ENCODE results near the gene PPP6C.
A peak's percentile ranks its signal among the peaks of the same experiment; 100 is the strongest.
"Not testable (repeated sequence)": the region's sequence is repeated elsewhere in the genome, so short reads cannot be mapped to it uniquely, and the experiment has no call there.

The PPP6C gene

DNA sequence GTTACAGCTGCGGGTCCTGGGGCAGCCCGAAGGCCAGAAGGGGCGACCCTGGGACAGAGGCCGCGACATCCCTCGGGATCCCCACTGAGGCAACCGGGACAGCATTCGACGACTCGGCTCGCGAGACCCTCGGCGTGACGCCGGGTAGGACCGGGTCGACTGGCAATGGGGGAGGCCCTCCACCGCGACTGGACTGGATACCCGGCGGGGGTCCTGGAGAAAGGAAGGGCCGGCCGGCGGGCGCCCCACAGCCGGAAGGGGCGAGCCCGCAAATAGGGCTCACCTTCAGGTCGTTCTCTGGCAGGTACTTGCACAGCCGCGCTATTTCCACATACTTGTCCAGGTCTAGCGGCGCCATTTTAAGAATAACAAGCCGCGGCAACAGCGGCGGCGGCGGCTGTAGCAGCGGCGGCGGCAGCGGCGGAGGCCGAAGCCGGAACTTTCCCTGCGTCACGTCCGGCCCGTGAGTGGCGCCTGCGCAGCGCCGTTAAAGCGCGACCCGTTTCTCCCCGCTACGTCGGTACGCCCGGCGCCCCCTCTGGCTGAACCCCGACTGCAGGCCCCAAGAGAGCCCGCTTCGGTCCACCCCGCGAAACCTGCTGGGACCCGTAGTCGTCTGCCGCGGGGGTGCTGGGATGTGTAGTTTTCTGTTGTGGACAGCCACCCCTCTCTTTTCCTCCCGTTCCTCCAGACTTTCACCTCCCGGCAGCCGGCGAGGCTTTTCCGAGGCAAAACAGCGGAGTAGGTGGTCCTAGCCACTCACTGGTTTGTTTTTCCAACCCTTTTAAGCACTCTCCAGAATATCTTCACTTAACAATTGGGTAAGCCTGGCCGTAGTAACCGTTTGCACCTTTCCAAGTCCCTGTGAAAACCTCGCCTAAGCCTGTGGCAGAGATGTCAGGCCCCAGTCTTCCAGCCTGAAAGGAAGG is at the start of gene PPP6C:
TSS of gene PPP6C (minus strand) at position 443 of the 929 bp plus-strand sequence. CDS start at position 358, 85 bp downstream.
- in situ Hi-C loops (cut with MboI; ENCODE audit: low sequenced_read_pairs): no loop called here
- H3K9me3 ChIP-seq: no peaks in the 10 kb centered on the region

DNA sequence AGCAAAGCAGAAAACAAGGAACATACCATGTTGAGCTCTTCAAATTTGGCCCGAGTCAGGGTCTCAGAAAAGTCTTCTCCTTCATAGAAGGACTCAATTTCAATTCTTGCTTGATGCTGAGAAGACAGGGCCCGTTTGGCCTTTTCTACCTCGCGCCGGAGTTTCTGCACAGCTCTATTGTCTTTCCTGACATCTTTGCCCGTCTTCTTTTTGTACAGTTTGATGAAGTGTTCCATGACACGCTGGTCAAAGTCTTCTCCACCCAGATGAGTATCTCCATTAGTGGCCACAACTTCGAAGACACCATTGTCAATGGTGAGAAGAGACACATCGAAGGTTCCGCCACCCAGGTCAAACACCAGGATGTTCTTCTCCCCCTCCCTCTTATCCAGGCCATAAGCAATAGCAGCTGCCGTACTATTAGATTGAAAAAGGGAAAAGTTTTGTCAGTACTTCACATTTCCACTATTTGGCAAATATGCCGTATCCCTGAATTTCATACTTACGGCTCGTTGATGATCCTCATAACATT is 49.4 kb upstream of the PPP6C start:
- in situ Hi-C loops (cut with MboI; ENCODE audit: low sequenced_read_pairs): no loop called here
- H3K36me3 ChIP-seq (replicated peaks): peaks cover 68% of the 10 kb centered on the region
- H3K4me1 ChIP-seq: peaks cover 21% of the 10 kb centered on the region
- no peaks in the 10 kb centered on the region; the same call in 1 of the 2 replicates for H3K9me3 ChIP-seq
- H3K27me3 ChIP-seq (ENCODE audit: low read depth): no peaks in the 10 kb centered on the region
- no peak for DNase-seq (ENCODE audit: low spot score in 2 of 2)
- H3K4me3 ChIP-seq: peak overlapping the region; percentile 99

More for the DNA sequence above, at the start of gene PPP6C:
- no peaks in the 10 kb centered on the region for H3K27me3 ChIP-seq (ENCODE audit: low read depth)
- H3K4me1 ChIP-seq: peaks cover 19% of the 10 kb centered on the region
- peak; percentile 88 to 97 for DNase-seq (ENCODE audit: low spot score in 2 of 2)
- peaks cover 4% of the 10 kb centered on the region; the same call in 1 of the 2 replicates for H3K36me3 ChIP-seq (replicated peaks)
- H3K4me3 ChIP-seq: peak within 1 kb of the TSS; percentile 100

DNA sequence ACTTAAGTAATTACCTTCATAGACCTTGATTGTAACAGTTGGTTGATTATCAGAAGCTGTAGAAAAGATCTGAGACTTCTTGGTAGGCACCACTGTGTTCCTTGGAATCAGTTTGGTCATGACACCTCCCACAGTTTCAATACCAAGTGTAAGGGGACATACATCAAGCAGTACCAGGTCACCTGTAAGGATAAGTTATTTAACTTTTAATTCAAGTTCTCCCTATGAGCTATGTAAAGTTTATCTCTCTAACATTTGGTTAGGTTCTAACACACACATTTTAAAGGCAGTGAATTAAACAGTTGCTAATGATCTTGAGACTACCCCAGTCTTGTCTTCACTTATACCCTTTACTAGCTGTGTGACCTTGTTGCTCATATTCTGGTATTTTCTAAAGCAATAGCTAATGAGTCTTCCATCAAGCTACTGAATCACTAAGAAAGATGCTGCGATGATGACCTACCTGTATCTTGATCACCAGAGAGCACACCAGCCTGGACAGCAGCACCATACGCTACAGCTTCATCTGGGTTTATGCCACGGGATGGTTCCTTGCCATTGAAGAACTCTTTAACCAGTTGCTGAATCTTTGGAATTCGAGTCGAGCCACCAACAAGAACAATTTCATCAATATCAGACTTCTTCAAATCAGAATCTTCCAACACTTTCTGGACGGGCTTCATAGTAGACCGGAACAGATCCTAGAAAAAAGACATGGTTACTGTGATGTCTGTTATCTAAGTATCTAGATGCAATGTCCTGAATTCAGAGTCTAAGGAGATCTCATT is 48.7 kb upstream of the PPP6C start:
- no peak for DNase-seq (ENCODE audit: low spot score in 2 of 2)
- Histone ChIP-seq H3K27me3 (ENCODE audit: low read depth) (no peaks in the 10 kb centered on the region), H3K9me3 (no peaks in the 10 kb centered on the region), H3K4me1 (peaks cover 19% of the 10 kb centered on the region), H3K36me3 (replicated peaks) (peaks cover 74% of the 10 kb centered on the region), H3K4me3 (no peak overlapping the region)
- in situ Hi-C loops (cut with MboI; ENCODE audit: low sequenced_read_pairs): no loop called here

DNA sequence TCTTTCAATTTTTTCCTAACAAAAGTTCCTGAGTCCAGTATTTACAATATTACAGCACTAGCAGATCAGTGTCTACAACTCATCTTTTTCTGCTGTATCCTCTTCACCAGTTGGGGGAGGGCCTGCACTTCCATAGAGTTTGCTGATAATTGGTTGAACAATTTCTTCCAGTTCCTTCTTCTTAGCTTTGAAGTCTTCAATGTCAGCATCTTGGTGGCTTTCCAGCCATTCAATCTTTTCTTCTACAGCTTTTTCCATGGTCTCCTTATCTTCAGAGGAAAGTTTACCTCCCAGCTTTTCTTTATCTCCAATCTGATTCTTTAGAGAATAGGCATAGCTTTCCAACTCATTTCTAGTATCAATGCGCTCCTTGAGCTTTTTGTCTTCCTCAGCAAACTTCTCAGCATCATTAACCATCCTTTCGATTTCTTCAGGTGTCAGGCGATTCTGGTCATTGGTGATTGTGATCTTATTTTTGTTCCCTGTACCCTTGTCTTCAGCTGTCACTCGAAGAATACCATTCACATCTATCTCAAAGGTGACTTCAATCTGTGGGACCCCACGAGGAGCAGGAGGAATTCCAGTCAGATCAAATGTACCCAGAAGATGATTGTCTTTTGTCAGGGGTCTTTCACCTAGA is 47.0 kb upstream of the PPP6C start:
- H3K27me3 ChIP-seq (ENCODE audit: low read depth); H3K4me3 ChIP-seq; in situ Hi-C loops (cut with MboI; ENCODE audit: low sequenced_read_pairs); DNase-seq (ENCODE audit: low spot score in 2 of 2); H3K9me3 ChIP-seq: not testable (repeated sequence)
- Histone ChIP-seq H3K36me3 (replicated peaks) (peaks cover 79% of the 10 kb centered on the region), H3K4me1 (peaks cover 16% of the 10 kb centered on the region)

DNA sequence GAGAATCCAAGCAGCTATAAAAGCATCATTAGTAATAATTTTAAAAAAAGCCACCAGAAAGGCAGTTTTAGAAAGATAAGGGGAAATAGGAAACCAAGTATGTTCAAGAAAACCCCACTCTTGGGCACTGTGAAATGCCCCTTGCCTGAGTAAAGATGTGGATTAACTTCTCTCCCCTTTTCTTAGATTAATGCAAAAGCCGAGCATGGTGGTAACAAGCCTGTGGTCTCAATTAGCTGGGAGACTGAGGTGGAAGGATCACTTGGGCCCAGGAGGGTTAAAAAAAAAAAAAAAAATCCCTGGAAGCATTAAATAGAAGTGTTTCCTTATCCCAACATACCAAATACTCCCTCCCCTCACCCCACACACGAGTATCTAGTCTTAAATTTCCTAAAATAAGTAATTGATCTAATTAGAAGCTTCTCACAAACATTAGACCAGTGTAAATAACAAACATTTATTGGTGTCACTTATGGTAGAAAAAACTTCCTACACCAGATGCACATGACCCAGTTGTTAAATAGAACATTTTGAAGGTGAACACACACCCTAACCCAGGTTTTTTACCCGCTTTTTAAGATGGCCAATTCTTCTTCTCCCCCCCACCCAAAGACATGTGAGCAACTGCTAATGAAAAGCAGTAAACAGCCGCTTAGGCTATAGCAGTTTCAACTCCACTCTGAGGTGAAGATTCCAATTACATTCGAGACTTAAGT is 46.4 kb upstream of the PPP6C start:
- no peak for DNase-seq (ENCODE audit: low spot score in 2 of 2)
- in situ Hi-C loops (cut with MboI; ENCODE audit: low sequenced_read_pairs): no loop called here
- no peaks in the 10 kb centered on the region for H3K9me3 ChIP-seq
- H3K27me3 ChIP-seq (ENCODE audit: low read depth): no peaks in the 10 kb centered on the region
- H3K4me1 ChIP-seq: peaks cover 16% of the 10 kb centered on the region
- no peak overlapping the region for H3K4me3 ChIP-seq
- peaks cover 78% of the 10 kb centered on the region for H3K36me3 ChIP-seq (replicated peaks)

DNA sequence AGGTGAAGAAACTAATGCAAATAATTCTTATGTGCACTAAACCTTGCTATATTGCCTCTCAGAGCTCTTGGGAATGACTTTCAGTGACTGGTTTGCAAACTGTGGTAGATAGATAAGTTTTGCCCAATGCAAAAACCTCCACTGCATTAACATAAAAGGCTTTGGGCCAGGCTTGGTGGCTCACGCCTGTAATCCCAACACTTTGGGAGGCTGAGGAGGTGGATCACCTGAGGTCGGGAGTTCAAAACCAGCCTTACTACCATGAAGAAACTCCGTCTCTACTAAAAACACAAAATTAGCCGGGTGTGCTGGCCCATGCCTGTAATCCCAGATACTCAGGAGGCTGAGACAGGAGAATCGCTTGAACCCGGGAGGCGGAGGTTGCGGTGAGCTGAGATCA is 44.5 kb upstream of the PPP6C start:
- DNase-seq (ENCODE audit: low spot score in 2 of 2); H3K4me3 ChIP-seq; in situ Hi-C loops (cut with MboI; ENCODE audit: low sequenced_read_pairs); H3K27me3 ChIP-seq (ENCODE audit: low read depth); H3K9me3 ChIP-seq: not testable (repeated sequence)
- peaks cover 63% of the 10 kb centered on the region for H3K36me3 ChIP-seq (replicated peaks)
- H3K4me1 ChIP-seq: peaks cover 11% of the 10 kb centered on the region

DNA sequence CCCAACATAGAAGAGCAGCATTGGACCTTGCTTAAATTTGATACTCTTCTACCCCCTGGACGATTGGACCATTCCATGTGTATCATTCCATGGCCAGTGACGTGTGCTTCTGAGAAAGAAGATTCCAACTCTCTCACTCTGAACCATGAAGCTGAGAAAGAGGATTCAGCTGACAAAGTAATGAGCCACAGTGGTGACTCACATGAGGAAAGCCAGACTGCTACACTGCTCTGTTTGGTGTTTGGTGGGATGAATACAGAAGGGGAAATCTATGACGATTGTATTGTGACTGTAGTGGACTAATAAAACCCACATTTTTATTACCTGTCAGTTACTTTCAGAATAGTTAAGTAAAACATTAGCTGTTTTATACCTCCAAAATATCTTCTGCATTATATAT is 44.1 kb upstream of the PPP6C start:
- Histone ChIP-seq H3K27me3 (ENCODE audit: low read depth) (no peaks in the 10 kb centered on the region), H3K9me3 (no peaks in the 10 kb centered on the region), H3K4me3 (no peak overlapping the region), H3K4me1 (peaks cover 9% of the 10 kb centered on the region), H3K36me3 (replicated peaks) (peaks cover 59% of the 10 kb centered on the region)
- DNase-seq (ENCODE audit: low spot score in 2 of 2): no peak
- in situ Hi-C loops (cut with MboI; ENCODE audit: low sequenced_read_pairs): no loop called here

DNA sequence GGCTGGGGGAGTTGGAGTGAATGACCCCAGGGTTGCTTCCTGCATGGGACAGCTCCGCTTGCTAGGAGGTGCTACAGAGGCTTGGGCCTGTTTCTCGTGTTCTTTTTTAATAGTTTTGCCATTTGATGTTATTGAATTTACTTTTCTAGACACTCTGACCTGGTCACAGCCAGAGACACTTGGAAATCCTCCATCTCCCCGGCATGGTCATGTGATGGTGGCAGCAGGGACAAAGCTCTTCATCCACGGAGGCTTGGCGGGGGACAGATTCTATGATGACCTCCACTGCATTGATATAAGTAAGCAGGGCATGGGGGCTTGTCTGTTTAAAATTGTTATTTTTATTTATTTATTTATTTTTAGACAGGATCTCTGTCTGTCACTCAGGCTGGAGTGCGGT is 38.2 kb upstream of the PPP6C start:
- no peak for DNase-seq (ENCODE audit: low spot score in 2 of 2)
- in situ Hi-C loops (cut with MboI; ENCODE audit: low sequenced_read_pairs): no loop called here
- no peaks in the 10 kb centered on the region for H3K27me3 ChIP-seq (ENCODE audit: low read depth)

DNA sequence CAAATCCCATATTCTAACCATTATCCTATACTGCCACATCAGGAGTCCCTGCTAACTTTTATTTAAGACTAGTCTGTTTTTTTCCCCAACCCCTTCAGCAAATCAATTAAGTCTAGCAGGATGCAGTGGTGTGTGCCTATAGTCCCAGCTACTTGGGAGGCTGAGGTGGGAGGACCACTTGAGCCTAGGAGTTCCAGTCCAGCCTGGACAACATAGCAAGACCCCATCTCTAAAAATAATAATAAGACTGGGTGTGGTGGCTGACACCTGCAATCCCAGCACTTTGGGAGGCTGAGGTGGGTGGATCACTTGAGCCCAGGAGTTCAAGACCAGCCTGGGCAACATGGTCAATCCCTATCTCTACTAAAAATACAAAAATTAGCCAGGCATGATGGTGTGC is 35.3 kb upstream of the PPP6C start:
- H3K36me3 ChIP-seq (replicated peaks): peaks cover 20% of the 10 kb centered on the region
- DNase-seq (ENCODE audit: low spot score in 2 of 2); H3K4me3 ChIP-seq; H3K27me3 ChIP-seq (ENCODE audit: low read depth); in situ Hi-C loops (cut with MboI; ENCODE audit: low sequenced_read_pairs); H3K9me3 ChIP-seq; H3K4me1 ChIP-seq: not testable (repeated sequence)

More for the DNA sequence above, 38.2 kb upstream of the PPP6C start:
- H3K36me3 ChIP-seq (replicated peaks): peaks cover 14% of the 10 kb centered on the region
- no peaks in the 10 kb centered on the region for H3K9me3 ChIP-seq
- no peaks in the 10 kb centered on the region for H3K4me1 ChIP-seq
- H3K4me3 ChIP-seq: no peak overlapping the region

DNA sequence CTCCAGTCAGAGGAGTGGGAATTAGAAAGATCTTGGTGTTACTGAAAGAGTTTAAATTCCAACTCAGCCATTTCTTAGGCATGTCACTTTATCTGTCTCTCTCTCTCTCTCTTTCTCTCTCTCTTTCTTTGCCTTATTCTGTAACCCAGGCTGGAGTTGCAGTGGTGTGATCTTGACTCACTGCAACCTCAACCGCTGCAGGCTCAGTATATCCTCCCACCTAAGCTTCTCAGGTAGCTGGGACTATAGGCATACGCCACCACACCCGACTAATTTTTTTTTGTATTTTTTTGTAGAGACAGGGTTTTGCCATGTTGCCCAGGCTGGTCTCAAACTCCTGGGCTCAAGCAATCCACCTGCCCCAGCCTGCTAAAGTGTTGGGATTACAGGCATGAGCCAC is 29.0 kb upstream of the PPP6C start:
- no peak for DNase-seq (ENCODE audit: low spot score in 2 of 2)
- no peaks in the 10 kb centered on the region for H3K9me3 ChIP-seq
- no peak overlapping the region for H3K4me3 ChIP-seq
- H3K27me3 ChIP-seq (ENCODE audit: low read depth): no peaks in the 10 kb centered on the region
- no peaks in the 10 kb centered on the region for H3K4me1 ChIP-seq
- peaks cover 24% of the 10 kb centered on the region for H3K36me3 ChIP-seq (replicated peaks)
- in situ Hi-C loops (cut with MboI; ENCODE audit: low sequenced_read_pairs): no loop called here

DNA sequence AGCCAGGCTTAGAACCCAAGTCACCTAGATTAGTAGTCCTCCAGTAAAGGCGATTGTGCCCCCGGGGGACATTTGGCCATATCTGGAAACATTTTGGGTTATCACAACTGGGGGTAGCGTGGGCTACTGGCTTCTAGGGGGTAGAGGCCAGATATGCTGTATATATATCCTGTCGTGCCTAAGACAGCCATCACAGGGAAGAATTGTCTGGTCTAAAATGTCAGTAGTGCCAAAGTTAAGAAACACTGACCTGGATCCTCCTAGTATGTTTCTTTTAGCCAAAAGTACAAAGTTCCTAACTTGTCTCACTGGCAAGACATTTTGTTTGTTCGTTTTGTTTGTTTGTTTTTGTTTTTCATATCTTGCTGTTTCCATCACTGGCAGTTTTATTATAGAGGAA is 24.6 kb upstream of the PPP6C start:
- no peak overlapping the region for H3K4me3 ChIP-seq
- no peak for DNase-seq (ENCODE audit: low spot score in 2 of 2)
- H3K27me3 ChIP-seq (ENCODE audit: low read depth): no peaks in the 10 kb centered on the region
- no peaks in the 10 kb centered on the region for H3K9me3 ChIP-seq
- peaks cover 29% of the 10 kb centered on the region for H3K36me3 ChIP-seq (replicated peaks)
- in situ Hi-C loops (cut with MboI; ENCODE audit: low sequenced_read_pairs): no loop called here
- H3K4me1 ChIP-seq: no peaks in the 10 kb centered on the region

DNA sequence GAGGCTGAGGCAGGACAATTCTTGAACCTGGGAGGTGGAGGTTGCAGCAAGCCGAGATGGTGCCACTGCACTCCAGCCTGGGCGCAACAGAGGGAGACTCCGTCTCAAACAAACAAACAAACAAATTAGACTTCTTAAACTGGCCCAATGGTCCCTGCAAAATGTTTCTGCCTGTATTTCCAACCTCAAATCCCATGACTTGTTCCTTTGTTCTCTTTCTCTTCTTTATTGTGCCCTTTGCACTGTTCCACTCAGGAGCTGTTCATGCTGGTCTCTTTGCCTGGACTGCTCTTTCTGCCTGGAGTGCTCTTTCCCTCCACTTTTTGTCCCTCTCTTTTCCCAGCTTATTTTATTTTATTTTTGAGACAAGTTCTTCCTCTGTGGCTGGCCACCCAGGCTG is 14.9 kb upstream of the PPP6C start:
- Histone ChIP-seq H3K9me3 (no peaks in the 10 kb centered on the region), H3K27me3 (ENCODE audit: low read depth) (no peaks in the 10 kb centered on the region), H3K36me3 (replicated peaks) (peaks cover 37% of the 10 kb centered on the region), H3K4me3 (no peak overlapping the region), H3K4me1 (peaks cover 9% of the 10 kb centered on the region)
- in situ Hi-C loops (cut with MboI; ENCODE audit: low sequenced_read_pairs): no loop called here
- no peak for DNase-seq (ENCODE audit: low spot score in 2 of 2)

Data from HAP-1 (cell line).